ENCODE measurements around the gene KIF3B.

Gene KIF3B

DNA sequence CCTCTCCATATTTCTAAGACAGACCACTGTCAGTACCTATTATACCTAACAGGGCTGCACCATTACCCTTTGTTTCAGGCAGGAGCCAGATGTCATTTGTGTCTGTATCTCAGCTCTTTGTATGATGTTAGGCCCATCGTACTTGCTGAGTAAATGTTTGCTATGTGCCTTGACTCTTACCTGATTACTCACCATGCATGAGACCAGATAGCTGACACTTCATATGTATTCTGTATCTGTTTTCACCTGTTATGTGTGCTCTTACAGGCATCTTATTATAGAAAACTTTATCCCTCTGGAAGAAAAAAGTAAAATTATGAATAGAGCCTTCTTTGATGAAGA is 49.0 kb downstream of the KIF3B start:
- H3K4me3 ChIP-seq (ENCODE audit: low read length): no peak overlapping the region
- no peaks in the 10 kb centered on the region for H3K9me3 ChIP-seq (ENCODE audit: control insufficient read depth, low read length)
- peaks cover 7% of the 10 kb centered on the region for H3K36me3 ChIP-seq (ENCODE audit: control insufficient read depth, insufficient read depth, low read length)
- peaks cover 20% of the 10 kb centered on the region for H3K4me1 ChIP-seq (ENCODE audit: control insufficient read depth, insufficient read depth, low read length)
- H3K9ac ChIP-seq (ENCODE audit: low read length): no peak overlapping the region
- H3K27me3 ChIP-seq (ENCODE audit: control insufficient read depth, insufficient read depth, low read length): no peaks in the 10 kb centered on the region

DNA sequence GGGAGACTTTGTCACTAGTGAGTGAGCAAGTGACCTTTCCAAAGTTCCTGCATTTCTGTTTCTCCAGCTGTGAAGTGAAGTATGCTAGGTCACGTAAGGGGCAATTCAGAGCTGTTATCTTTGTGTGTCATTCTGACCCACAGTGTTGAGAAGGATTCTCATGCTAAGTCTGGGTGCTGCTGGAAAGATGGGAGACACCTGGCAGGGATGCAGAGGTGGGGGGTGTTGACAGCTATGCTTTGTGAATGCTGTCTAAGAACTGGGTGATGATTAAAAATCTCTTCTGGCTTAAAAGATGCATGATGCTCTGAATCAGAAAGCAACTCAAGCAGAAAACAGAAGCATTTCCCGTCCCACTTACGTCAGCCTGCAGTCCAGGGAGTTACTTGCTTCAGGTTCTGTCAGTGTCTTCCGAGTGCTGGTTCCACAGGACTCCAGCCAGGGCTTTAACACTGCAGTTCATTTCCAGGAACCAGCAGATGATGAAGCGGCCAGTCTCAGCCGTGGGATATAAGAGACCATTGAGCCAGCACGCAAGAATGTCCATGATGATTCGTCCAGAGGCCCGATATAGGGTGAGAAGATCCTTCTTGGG is 49.7 kb downstream of the KIF3B start:
- no peaks in the 10 kb centered on the region for H3K9me3 ChIP-seq (ENCODE audit: control insufficient read depth, low read length)
- no peaks in the 10 kb centered on the region for H3K27me3 ChIP-seq (ENCODE audit: control insufficient read depth, insufficient read depth, low read length)
- H3K9ac ChIP-seq (ENCODE audit: low read length): no peak overlapping the region
- peaks cover 25% of the 10 kb centered on the region for H3K4me1 ChIP-seq (ENCODE audit: control insufficient read depth, insufficient read depth, low read length)
- no peak overlapping the region for H3K4me3 ChIP-seq (ENCODE audit: low read length)
- peaks cover 7% of the 10 kb centered on the region for H3K36me3 ChIP-seq (ENCODE audit: control insufficient read depth, insufficient read depth, low read length)

DNA sequence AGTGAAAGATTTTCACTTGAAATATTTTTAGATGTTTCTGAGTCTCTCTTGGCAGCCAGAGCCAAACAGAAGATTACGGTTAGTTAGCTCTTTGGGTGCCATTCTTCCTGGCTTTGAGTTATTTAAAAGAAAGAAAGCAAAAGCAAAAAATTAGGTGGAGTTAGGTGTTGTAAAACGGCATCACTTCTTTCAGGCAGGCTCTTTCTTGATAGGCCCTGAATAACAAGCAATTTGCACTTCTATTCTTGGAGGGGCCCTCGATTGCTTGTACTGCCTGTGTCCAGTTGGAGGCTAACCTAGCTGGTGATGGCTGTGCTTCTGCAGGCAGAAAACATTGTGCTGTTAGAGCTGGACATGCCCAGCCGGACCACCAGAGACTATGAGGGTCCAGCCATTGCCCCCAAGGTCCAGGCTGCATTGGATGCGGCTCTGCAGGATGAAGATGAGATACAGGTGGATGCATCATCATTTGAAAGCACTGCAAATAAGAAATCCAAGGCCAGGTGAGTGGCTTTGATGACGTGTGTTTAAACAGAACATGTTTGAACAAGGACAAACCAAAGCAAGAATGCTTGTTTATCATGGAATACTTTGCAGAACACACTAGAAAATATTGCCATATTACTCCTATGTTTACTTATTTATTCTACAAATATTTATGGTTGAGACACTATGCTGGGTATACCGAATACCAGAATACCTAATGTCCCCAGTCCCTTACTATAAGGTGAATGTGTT is 52.5 kb downstream of the KIF3B start:
- Histone ChIP-seq H3K9me3 (ENCODE audit: control insufficient read depth, low read length) (no peaks in the 10 kb centered on the region), H3K27me3 (ENCODE audit: control insufficient read depth, insufficient read depth, low read length) (no peaks in the 10 kb centered on the region), H3K4me1 (ENCODE audit: control insufficient read depth, insufficient read depth, low read length) (peaks cover 51% of the 10 kb centered on the region), H3K36me3 (ENCODE audit: control insufficient read depth, insufficient read depth, low read length) (peaks cover 7% of the 10 kb centered on the region), H3K4me3 (ENCODE audit: low read length) (no peak overlapping the region), H3K9ac (ENCODE audit: low read length) (no peak overlapping the region)

DNA sequence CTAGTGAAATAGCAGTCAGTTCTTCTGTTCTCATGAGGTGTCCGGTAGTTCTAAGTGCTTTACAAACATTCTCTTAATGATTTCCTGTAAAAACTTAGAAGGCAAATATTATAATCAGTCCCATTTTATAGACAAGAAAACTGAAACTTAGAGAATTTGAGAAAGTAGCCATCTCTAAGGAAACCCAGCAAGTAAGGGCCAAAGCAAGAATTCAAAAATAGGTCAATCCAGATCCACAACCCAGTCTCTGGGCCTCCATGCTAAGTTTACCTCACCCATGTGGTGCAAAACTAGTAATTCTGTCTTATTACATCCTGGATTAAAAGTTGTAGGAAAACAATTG is 53.1 kb downstream of the KIF3B start:
- H3K4me1 ChIP-seq (ENCODE audit: control insufficient read depth, insufficient read depth, low read length): peaks cover 50% of the 10 kb centered on the region
- no peak overlapping the region for H3K4me3 ChIP-seq (ENCODE audit: low read length)
- no peaks in the 10 kb centered on the region for H3K9me3 ChIP-seq (ENCODE audit: control insufficient read depth, low read length)
- no peaks in the 10 kb centered on the region for H3K27me3 ChIP-seq (ENCODE audit: control insufficient read depth, insufficient read depth, low read length)
- no peak overlapping the region for H3K9ac ChIP-seq (ENCODE audit: low read length)
- H3K36me3 ChIP-seq (ENCODE audit: control insufficient read depth, insufficient read depth, low read length): peaks cover 7% of the 10 kb centered on the region

DNA sequence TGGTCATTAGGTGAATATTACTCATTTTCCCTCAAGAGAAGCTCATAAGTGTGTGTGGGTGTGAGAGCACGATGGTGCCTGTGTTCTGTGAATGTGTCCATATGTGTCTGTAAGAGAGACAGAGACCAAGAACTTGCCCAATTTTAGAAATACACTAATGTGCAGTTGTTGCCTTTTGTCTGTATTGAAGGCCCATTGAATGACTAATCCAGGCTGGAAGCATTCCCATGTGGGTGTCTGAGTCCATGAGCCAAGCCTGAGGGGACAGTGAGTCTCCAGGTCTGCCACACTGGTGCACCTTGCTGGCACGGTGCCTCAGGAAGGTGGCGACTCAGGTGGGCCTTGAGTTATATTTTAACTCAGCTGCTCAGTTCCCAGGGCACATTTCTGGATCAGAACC is 55.2 kb downstream of the KIF3B start:
- no peaks in the 10 kb centered on the region for H3K27me3 ChIP-seq (ENCODE audit: control insufficient read depth, insufficient read depth, low read length)
- no peaks in the 10 kb centered on the region for H3K9me3 ChIP-seq (ENCODE audit: control insufficient read depth, low read length)
- H3K4me1 ChIP-seq (ENCODE audit: control insufficient read depth, insufficient read depth, low read length): peaks cover 35% of the 10 kb centered on the region
- H3K36me3 ChIP-seq (ENCODE audit: control insufficient read depth, insufficient read depth, low read length): no peaks in the 10 kb centered on the region
- H3K9ac ChIP-seq (ENCODE audit: low read length): no peak overlapping the region
- H3K4me3 ChIP-seq (ENCODE audit: low read length): no peak overlapping the region

DNA sequence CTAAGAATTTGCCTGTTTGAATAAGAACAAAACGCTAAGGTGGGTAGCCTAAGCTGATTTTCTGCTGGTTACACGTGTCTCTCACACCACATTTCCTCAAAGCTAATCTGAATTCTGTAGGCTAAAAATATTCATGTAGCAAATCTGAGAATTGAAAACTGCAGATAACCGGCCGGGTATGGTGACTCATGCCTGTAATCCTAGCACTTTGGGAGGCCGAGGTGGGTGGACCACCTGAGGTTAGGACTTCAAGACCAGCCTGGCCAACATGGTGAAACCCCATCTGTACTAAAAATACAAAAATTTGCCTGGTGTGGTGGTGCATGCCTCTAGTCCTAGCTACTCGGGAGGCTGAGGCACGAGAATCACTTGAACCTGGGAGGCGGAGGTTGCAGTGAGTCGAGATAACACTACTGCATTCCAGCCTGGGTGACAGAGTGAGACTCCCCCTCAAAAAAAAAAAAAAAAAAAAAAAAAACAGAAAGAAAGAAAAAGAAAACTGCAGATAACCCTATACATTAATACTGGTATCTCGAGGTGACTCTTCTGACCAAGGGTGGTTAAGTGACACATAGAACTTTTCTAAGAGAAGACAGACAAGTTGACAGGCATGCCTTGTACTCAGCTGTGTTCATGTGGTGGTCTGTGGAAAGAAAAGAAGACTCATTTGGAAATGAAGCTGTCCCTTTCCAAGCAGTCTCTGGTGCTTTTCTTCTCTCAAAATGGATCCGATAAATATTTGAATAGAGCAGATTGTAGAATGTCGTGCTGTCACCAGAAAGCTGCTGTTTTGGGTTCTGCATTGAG is 55.9 kb downstream of the KIF3B start:
- Histone ChIP-seq H3K9me3 (ENCODE audit: control insufficient read depth, low read length) (no peaks in the 10 kb centered on the region), H3K36me3 (ENCODE audit: control insufficient read depth, insufficient read depth, low read length) (no peaks in the 10 kb centered on the region), H3K9ac (ENCODE audit: low read length) (peak overlapping the region; percentile 13), H3K4me1 (ENCODE audit: control insufficient read depth, insufficient read depth, low read length) (peaks cover 35% of the 10 kb centered on the region), H3K4me3 (ENCODE audit: low read length) (no peak overlapping the region), H3K27me3 (ENCODE audit: control insufficient read depth, insufficient read depth, low read length) (no peaks in the 10 kb centered on the region)

DNA sequence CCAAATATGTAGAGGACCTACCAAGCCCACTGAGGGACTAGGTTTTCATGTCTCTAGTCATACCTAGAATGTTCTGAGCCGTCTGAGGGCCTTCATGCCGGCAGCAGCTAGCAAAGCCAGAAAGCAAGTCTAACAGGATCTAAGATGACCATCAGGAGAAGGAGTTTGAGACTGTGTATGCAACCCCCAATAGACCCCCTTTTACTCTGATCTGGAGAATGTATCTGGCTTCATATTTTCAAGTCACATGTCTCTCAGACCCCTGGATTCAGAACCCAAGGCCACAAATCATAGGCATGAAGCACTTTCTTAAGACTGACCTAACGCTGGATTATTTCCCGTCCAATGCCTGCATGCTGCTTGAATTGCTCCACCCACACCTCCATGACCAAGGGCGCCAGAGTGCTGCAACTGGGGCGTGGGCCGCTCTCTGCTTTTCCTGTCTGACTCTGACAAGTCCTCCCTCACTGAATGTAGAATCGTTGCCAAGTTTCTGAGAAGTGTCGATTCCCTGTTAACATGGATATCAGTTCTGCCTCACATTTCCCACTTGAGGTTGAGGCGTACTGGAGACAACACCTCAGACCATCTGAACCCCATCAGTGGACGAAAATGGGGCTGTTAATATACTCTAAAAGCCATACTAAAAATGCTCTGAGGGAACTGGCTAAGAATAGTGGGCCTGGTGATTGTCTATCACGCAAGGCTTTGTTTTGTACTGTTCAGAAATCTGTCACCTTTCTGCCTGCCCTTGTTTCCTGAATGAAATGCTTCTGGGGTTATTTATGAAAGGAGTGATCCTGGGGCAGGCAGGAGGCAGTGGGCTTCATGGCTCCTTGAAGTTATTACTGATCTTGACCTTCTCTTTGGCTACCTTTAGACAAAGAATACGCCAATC is 56.8 kb downstream of the KIF3B start:
- peak overlapping the region; percentile 44 for H3K9ac ChIP-seq (ENCODE audit: low read length)
- peaks cover 40% of the 10 kb centered on the region for H3K4me1 ChIP-seq (ENCODE audit: control insufficient read depth, insufficient read depth, low read length)

DNA sequence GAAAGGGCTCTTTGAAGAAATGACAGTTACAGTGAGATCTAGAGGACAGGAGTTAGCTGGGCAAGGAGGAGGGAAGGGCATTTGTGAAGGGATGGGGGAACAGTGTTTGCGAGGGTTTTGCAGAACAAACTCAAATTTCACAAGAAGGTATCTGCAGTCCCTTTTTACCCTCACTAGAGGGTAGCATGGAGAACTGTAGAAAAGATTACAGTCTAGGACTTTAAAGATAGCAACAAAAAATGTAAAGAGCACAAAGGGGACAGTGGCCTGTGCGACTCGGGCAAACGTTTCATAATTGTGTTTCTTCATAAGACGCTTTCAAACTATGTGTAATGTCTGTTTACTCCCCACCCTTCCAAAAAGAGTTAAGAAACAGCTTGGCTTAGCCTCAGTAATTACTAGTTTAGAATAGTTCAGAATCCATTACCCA is 59.5 kb downstream of the KIF3B start:
- H3K9me3 ChIP-seq (ENCODE audit: control insufficient read depth, low read length): no peaks in the 10 kb centered on the region
- no peaks in the 10 kb centered on the region for H3K36me3 ChIP-seq (ENCODE audit: control insufficient read depth, insufficient read depth, low read length)
- H3K9ac ChIP-seq (ENCODE audit: low read length): no peak overlapping the region
- peaks cover 39% of the 10 kb centered on the region for H3K4me1 ChIP-seq (ENCODE audit: control insufficient read depth, insufficient read depth, low read length)
- no peaks in the 10 kb centered on the region for H3K27me3 ChIP-seq (ENCODE audit: control insufficient read depth, insufficient read depth, low read length)
- H3K4me3 ChIP-seq (ENCODE audit: low read length): no peak overlapping the region

More for the DNA sequence above, 56.8 kb downstream of the KIF3B start:
- Histone ChIP-seq H3K4me3 (ENCODE audit: low read length) (no peak overlapping the region), H3K27me3 (ENCODE audit: control insufficient read depth, insufficient read depth, low read length) (no peaks in the 10 kb centered on the region), H3K36me3 (ENCODE audit: control insufficient read depth, insufficient read depth, low read length) (no peaks in the 10 kb centered on the region), H3K9me3 (ENCODE audit: control insufficient read depth, low read length) (no peaks in the 10 kb centered on the region)

DNA sequence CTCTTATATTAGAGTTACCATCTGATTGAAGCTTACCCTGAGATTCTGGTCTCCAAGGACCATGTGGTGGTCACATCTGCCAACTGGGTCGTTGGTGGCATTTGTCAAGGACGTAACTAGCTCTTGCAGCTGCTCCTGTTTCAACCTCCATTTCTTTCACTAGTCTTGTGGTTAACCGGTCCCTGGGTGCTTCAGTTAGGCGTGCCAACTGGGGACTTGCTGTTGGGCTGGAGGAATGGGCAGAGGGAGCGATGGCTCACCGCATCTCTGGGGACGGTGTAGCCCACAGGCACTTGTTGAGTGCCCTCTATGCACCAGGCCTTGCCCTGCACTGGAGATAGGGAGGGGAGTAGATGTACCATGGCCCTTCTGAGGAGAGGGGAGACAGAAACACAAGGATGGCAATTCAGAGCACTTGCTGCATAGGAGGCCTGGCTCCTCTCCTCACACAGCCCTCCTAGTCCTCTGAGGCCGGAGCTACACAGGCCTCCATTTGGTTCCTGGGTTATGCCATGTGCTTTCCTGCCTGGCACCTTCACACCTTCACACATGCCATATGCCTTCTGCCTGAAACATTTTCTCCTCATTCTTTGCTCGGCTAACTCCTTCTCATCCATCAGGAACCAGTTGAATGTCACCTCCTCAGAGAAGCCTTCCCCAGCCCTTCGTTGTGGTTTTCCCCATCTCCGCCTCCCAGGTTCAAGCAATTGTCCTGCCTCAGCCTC is 60.6 kb downstream of the KIF3B start:
- Histone ChIP-seq H3K9ac (ENCODE audit: low read length) (no peak overlapping the region), H3K4me1 (ENCODE audit: control insufficient read depth, insufficient read depth, low read length) (peaks cover 27% of the 10 kb centered on the region), H3K9me3 (ENCODE audit: control insufficient read depth, low read length) (no peaks in the 10 kb centered on the region), H3K36me3 (ENCODE audit: control insufficient read depth, insufficient read depth, low read length) (no peaks in the 10 kb centered on the region), H3K27me3 (ENCODE audit: control insufficient read depth, insufficient read depth, low read length) (no peaks in the 10 kb centered on the region), H3K4me3 (ENCODE audit: low read length) (no peak overlapping the region)

DNA sequence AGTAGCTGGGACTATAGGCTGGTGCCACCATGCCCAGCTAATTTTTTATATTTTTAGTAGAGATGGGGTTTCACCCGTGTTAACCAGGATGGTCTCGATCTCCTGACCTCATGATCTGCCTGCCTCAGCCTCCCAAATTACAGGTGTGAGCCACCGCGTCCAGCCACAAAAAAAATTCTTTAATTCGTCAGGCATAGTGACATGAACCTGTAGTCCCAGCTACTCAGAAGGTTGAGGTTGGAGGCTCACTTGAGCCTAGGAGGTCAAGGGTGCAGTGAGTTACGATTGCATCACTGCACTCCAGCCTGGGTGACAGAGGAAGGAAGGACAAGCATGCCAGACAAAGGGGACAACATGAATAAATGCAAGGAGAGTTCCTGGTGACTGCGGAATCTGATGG is 61.2 kb downstream of the KIF3B start:
- H3K4me1 ChIP-seq (ENCODE audit: control insufficient read depth, insufficient read depth, low read length): peaks cover 23% of the 10 kb centered on the region

DNA sequence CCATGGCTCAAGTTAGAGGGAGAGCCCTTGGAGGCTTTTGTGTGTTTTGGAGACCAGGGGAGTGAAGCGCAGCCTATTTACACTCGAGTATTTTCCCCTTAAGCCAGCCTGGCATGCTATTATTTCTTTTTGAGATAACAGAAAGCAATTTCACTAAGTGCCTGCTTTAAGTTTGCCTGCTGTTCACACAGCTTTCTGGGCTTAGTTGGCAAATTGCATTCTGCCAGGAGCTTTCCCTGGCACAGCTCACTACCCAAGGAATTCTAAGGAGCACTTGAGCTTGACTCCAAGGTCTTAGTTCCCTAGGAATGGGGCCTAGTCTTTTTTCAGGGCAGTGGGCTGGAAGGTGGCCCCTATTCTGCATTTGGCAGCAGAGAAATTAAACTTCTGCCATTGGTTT is 61.7 kb downstream of the KIF3B start:
- Histone ChIP-seq H3K36me3 (ENCODE audit: control insufficient read depth, insufficient read depth, low read length) (no peaks in the 10 kb centered on the region), H3K4me3 (ENCODE audit: low read length) (no peak overlapping the region), H3K27me3 (ENCODE audit: control insufficient read depth, insufficient read depth, low read length) (no peaks in the 10 kb centered on the region), H3K9me3 (ENCODE audit: control insufficient read depth, low read length) (no peaks in the 10 kb centered on the region), H3K4me1 (ENCODE audit: control insufficient read depth, insufficient read depth, low read length) (peaks cover 19% of the 10 kb centered on the region), H3K9ac (ENCODE audit: low read length) (no peak overlapping the region)

More for the DNA sequence above, 61.2 kb downstream of the KIF3B start:
- Histone ChIP-seq H3K4me3 (ENCODE audit: low read length) (no peak overlapping the region), H3K27me3 (ENCODE audit: control insufficient read depth, insufficient read depth, low read length) (no peaks in the 10 kb centered on the region), H3K9ac (ENCODE audit: low read length) (no peak overlapping the region), H3K9me3 (ENCODE audit: control insufficient read depth, low read length) (no peaks in the 10 kb centered on the region), H3K36me3 (ENCODE audit: control insufficient read depth, insufficient read depth, low read length) (no peaks in the 10 kb centered on the region)

Data from mucosa of stomach (tissue), 1 donor.